Mesodermal cell (in vitro differentiated cells): ENCODE measurements around the gene TMEM11.
"Not testable (repeated sequence)": the region's sequence is repeated elsewhere in the genome, so short reads cannot be mapped to it uniquely, and the experiment has no call there.

Experiments used
- H3K27ac ChIP-seq: 2 replicates; pipeline ENCODE4 v1.7.0; 2013; ENCODE audit warnings: mild to moderate bottlenecking, low read depth, low read length, moderate library complexity; ENCODE audit not compliant: severe bottlenecking
- H3K36me3 ChIP-seq: 2 replicates; pipeline ENCODE4 v1.7.1; 2013; ENCODE audit warnings: mild to moderate bottlenecking, low read length, moderate library complexity; ENCODE audit not compliant: control insufficient read depth, insufficient read depth
- H3K4me1 ChIP-seq: one replicate; pipeline ENCODE4 v1.7.1; 2013; ENCODE audit warnings: mild to moderate bottlenecking, low read length; ENCODE audit not compliant: insufficient read depth, control insufficient read depth, poor library complexity, severe bottlenecking
- H3K4me3 ChIP-seq: 2 replicates; pipeline ENCODE4 v1.7.0; 2013; ENCODE audit warnings: low read length, control low read depth, mild to moderate bottlenecking; ENCODE audit not compliant: insufficient read depth, poor library complexity, severe bottlenecking; ENCODE audit errors: extremely low read depth
- H3K9me3 ChIP-seq: 2 replicates; pipeline ENCODE4 v1.7.1; 2013; ENCODE audit warnings: mild to moderate bottlenecking, low read length, moderate library complexity; ENCODE audit not compliant: control insufficient read depth
- WGBS, 2 experiments: methylation state at CpG; one replicate each; pipeline ENCODE4 v1.1.5; 2013; ENCODE audit warnings: missing lambda C conversion rate in 2 of 2; ENCODE audit not compliant: insufficient coverage in 2 of 2; 5-methylcytosine and 5-hydroxymethylcytosine counted together

The TMEM11 gene

GRCh38 chr17:21241564-21241963 lies 27.6 kb upstream of the TMEM11 start:
- Histone ChIP-seq H3K9me3 (no peaks in the 10 kb centered on the region), H3K27ac (no peak overlapping the region), H3K4me1 (peaks cover 14% of the 10 kb centered on the region), H3K4me3 (no peak overlapping the region), H3K36me3 (no peaks in the 10 kb centered on the region)
- 92 to 93% methylated on average over 11 of the region's 11 CpGs for WGBS, 2 experiments

DNA sequence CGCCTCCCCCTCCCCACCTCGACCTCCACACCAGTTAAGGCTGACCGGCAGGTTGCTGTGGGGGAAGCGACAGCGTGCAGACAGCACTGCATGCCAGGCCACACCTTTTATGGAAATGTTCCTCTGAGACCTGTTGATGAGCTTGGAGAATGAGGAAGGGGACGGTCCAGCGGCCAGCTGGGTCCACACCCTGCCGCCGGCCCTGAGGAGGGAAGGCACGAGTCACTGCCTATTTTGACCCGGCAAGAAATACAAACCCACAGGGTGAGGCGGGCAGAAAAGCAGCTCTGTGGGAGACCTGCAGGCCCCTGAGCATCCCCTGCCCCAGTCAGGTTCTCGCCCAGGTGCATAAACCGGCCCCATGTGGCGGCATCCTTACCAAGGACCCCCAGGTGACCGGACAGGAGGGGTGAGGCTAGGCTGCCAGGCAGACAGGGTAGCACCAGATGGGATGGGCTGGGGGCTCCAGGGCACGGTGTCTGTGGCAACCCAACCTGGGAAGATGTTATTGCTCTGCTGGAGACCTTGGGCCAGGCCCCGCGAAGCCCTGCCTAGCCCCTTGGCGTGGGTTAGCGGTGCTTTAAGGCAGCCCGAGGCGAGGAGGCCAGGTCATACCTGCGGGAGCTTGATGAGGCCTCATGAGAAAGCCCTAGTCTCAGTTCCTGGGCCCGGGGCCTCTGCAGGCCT lies 26.6 kb upstream of the TMEM11 start:
- Histone ChIP-seq H3K4me3 (no peak overlapping the region), H3K27ac (peak overlapping the region; percentile 36), H3K9me3 (no peaks in the 10 kb centered on the region), H3K36me3 (no peaks in the 10 kb centered on the region), H3K4me1 (peaks cover 14% of the 10 kb centered on the region)
- 67 to 74% methylated on average over 19 to 22 of the region's 25 CpGs for whole genome bisulfite sequencing, 2 experiments

GRCh38 chr17:21239680-21240368 lies 25.9 kb upstream of the TMEM11 start:
- Histone ChIP-seq H3K4me3 (no peak overlapping the region), H3K36me3 (no peaks in the 10 kb centered on the region), H3K4me1 (peaks cover 14% of the 10 kb centered on the region), H3K27ac (peak overlapping the region; percentile 36), H3K9me3 (no peaks in the 10 kb centered on the region)
- 66 to 72% methylated on average over 9 to 11 of the region's 12 CpGs for WGBS, 2 experiments

GRCh38 chr17:21235921-21236320 lies 22.0 kb upstream of the TMEM11 start:
- H3K4me3 ChIP-seq = no peak overlapping the region
- H3K9me3 ChIP-seq = no peaks in the 10 kb centered on the region
- 67 to 71% methylated on average over 1 of the region's 1 CpG for WGBS, 2 experiments
- H3K4me1 ChIP-seq = peaks cover 13% of the 10 kb centered on the region
- H3K36me3 ChIP-seq = no peaks in the 10 kb centered on the region
- no peak overlapping the region for H3K27ac ChIP-seq

- no peak overlapping the region for H3K27ac ChIP-seq
- H3K4me1 ChIP-seq = no peaks in the 10 kb centered on the region
- WGBS, 2 experiments = 81 to 82% methylated on average over 5 to 7 of the region's 7 CpGs
- H3K9me3 ChIP-seq = no peaks in the 10 kb centered on the region
- H3K36me3 ChIP-seq = no peaks in the 10 kb centered on the region
- H3K4me3 ChIP-seq = no peak overlapping the region
These were observed 19.8 kb upstream of the TMEM11 start for GRCh38 chr17:21233581-21234347.

DNA sequence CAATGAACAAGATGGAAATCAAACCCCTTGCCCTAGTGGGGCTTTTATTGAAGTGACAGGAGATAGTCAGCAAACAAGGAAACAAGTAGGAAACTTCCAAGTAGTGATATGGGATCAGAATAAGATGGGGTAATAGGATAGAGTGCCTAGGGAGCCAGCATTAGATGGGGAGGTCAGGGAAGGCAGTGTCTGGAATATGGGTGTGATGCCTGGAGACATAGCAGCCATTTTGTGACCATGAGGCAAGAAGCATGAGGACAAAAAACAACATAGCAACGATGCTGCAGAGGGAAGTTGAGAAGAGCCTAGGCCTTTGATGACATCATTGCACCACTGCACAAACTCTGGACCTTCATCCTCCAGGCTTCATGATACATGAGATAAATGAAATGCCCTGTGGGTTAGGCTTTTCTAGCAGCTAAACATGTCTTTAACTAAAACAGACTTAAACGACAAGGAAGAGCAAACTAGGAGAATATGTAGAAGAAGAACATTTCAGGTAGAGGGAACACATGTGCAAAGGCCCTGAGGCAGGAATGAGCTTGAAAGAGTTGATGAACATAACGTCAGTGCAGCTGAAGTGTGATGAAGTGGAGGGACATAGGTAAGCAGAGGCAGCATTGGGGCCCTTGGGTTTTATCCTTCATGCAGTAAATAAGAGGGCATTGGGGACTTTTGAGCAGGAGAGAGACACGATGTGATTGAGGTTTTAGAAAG lies 18.2 kb upstream of the TMEM11 start:
- Histone ChIP-seq H3K9me3 (no peaks in the 10 kb centered on the region), H3K4me1 (no peaks in the 10 kb centered on the region), H3K4me3 (no peak overlapping the region), H3K27ac (no peak overlapping the region), H3K36me3 (no peaks in the 10 kb centered on the region)
- WGBS, 2 experiments = 88 to 96% methylated on average over 2 to 3 of the region's 4 CpGs

- no peaks in the 10 kb centered on the region for H3K9me3 ChIP-seq
- H3K4me3 ChIP-seq = no peak overlapping the region
- H3K4me1 ChIP-seq = no peaks in the 10 kb centered on the region
- WGBS, 2 experiments = 76 to 87% methylated on average over 4 to 6 of the region's 6 CpGs
- H3K27ac ChIP-seq = no peak overlapping the region
- H3K36me3 ChIP-seq = no peaks in the 10 kb centered on the region
These were observed 17.6 kb upstream of the TMEM11 start for GRCh38 chr17:21231533-21231932.

GRCh38 chr17:21228845-21229244 lies 14.9 kb upstream of the TMEM11 start:
- Histone ChIP-seq H3K4me1 (no peaks in the 10 kb centered on the region), H3K27ac (no peak overlapping the region), H3K9me3 (no peaks in the 10 kb centered on the region), H3K4me3 (no peak overlapping the region), H3K36me3 (no peaks in the 10 kb centered on the region)
- 100% methylated on average over 1 of the region's 2 CpGs; no CpG with 5 or more reads in 1 of the 2 experiments for WGBS, 2 experiments

- Histone ChIP-seq H3K4me1 (no peaks in the 10 kb centered on the region), H3K4me3 (no peak overlapping the region), H3K36me3 (no peaks in the 10 kb centered on the region), H3K27ac (no peak overlapping the region), H3K9me3 (no peaks in the 10 kb centered on the region)
- 88 to 100% methylated on average over 4 of the region's 4 CpGs for WGBS, 2 experiments
These were observed 14.2 kb upstream of the TMEM11 start for GRCh38 chr17:21228111-21228510.

- not testable (repeated sequence) for H3K9me3 ChIP-seq, H3K4me1 ChIP-seq, H3K27ac ChIP-seq, H3K4me3 ChIP-seq, H3K36me3 ChIP-seq
- 91% methylated on average over 7 to 9 of the region's 11 CpGs for WGBS, 2 experiments
These were observed 13.3 kb upstream of the TMEM11 start for GRCh38 chr17:21227277-21227676.
